Measurements from ENCODE around the gene MGMT. TPM values are rescaled to one million over a fixed set of nuclear protein-coding genes. Genes with fewer than 3 reads are reported as not detected.
A peak's percentile ranks its signal among the peaks of the same experiment; 100 is the strongest.

Gene MGMT
- total and polyA plus RNA-seq, 2 donors (not counting 1 experiment from before 2014, with no cell fraction given), result 1.9 to 29.1 TPM

- Histone ChIP-seq H3K4me1 (ENCODE audit: control insufficient read depth, extremely low read depth, insufficient read depth, low read length) (no peaks in the 10 kb centered on the region), H3K9me3 (ENCODE audit: control insufficient read depth, insufficient read depth, low read depth, low read length) (no peaks in the 10 kb centered on the region), H3K4me3 (replicated peaks in 1 of 4; ENCODE audit: control extremely low read depth in 1 of 4, insufficient read depth in 1 of 4, low read depth in 3 of 4, low read length in 4 of 4) (no peak overlapping the region), H3K9ac (ENCODE audit: insufficient read depth, low read length) (no peak overlapping the region), H3K79me2 (ENCODE audit: control insufficient read depth, insufficient read depth, low read length) (no peaks in the 10 kb centered on the region), H3K27ac (ENCODE audit: insufficient read depth, low read length) (no peak overlapping the region), H3K36me3 (ENCODE audit: control insufficient read depth, insufficient read depth, low read length) (no peaks in the 10 kb centered on the region), H3K4me2 (ENCODE audit: extremely low read depth, insufficient read depth, low read length) (no peak overlapping the region), H3K27me3 (ENCODE audit: control insufficient read depth, insufficient read depth, low read length) (no peaks in the 10 kb centered on the region), H2AFZ (ENCODE audit: low read length) (no peak overlapping the region), H4K20me1 (ENCODE audit: control insufficient read depth, extremely low read depth, insufficient read depth, low read length) (no peaks in the 10 kb centered on the region)
- DNase-seq (ENCODE audit: low read depth in 2 of 2), result no peak
- TF ChIP-seq, protein P1, sequence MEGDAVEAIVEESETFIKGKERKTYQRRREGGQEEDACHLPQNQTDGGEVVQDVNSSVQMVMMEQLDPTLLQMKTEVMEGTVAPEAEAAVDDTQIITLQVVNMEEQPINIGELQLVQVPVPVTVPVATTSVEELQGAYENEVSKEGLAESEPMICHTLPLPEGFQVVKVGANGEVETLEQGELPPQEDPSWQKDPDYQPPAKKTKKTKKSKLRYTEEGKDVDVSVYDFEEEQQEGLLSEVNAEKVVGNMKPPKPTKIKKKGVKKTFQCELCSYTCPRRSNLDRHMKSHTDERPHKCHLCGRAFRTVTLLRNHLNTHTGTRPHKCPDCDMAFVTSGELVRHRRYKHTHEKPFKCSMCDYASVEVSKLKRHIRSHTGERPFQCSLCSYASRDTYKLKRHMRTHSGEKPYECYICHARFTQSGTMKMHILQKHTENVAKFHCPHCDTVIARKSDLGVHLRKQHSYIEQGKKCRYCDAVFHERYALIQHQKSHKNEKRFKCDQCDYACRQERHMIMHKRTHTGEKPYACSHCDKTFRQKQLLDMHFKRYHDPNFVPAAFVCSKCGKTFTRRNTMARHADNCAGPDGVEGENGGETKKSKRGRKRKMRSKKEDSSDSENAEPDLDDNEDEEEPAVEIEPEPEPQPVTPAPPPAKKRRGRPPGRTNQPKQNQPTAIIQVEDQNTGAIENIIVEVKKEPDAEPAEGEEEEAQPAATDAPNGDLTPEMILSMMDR (conservative IDR thresholded peaks at IDR 0.05 in 1 of 2, IDR thresholded peaks at IDR 0.05 in 1 of 2; ENCODE audit: low read depth in 1 of 2, low read length in 2 of 2), result no peak
- no peak for TF ChIP-seq EZH2 (IDR thresholded peaks at IDR 0.05; ENCODE audit: low read length, missing control alignments)
Measured at GRCh38 chr10:129622291-129622690, 155.2 kb downstream of the MGMT start.

- H3K27ac ChIP-seq (ENCODE audit: insufficient read depth, low read length), result no peak overlapping the region
- no peaks in the 10 kb centered on the region for H4K20me1 ChIP-seq (ENCODE audit: control insufficient read depth, extremely low read depth, insufficient read depth, low read length)
- DNase-seq (ENCODE audit: low read depth in 2 of 2), result peak in 1 of 2 donors; percentile 69
- no peaks in the 10 kb centered on the region for H3K4me1 ChIP-seq (ENCODE audit: control insufficient read depth, extremely low read depth, insufficient read depth, low read length)
- no peaks in the 10 kb centered on the region for H3K79me2 ChIP-seq (ENCODE audit: control insufficient read depth, insufficient read depth, low read length)
- no peaks in the 10 kb centered on the region for H3K36me3 ChIP-seq (ENCODE audit: control insufficient read depth, insufficient read depth, low read length)
- TF ChIP-seq EZH2 (IDR thresholded peaks at IDR 0.05; ENCODE audit: low read length, missing control alignments), result no peak
- TF ChIP-seq, protein P1 (conservative IDR thresholded peaks at IDR 0.05 in 1 of 2, IDR thresholded peaks at IDR 0.05 in 1 of 2; ENCODE audit: low read depth in 1 of 2, low read length in 2 of 2), result no peak
- H3K9me3 ChIP-seq (ENCODE audit: control insufficient read depth, insufficient read depth, low read depth, low read length), result no peaks in the 10 kb centered on the region
- H3K4me3 ChIP-seq (replicated peaks in 1 of 4; ENCODE audit: control extremely low read depth in 1 of 4, insufficient read depth in 1 of 4, low read depth in 3 of 4, low read length in 4 of 4), result no peak overlapping the region
- H3K27me3 ChIP-seq (ENCODE audit: control insufficient read depth, insufficient read depth, low read length), result no peaks in the 10 kb centered on the region
- H3K4me2 ChIP-seq (ENCODE audit: extremely low read depth, insufficient read depth, low read length), result no peak overlapping the region
- H2AFZ ChIP-seq (ENCODE audit: low read length), result no peak overlapping the region
- H3K9ac ChIP-seq (ENCODE audit: insufficient read depth, low read length), result no peak overlapping the region
Measured at GRCh38 chr10:129622736-129623135, 155.7 kb downstream of the MGMT start.

GRCh38 chr10:129624526-129624925 is 157.5 kb downstream of the MGMT start:
- TF ChIP-seq, protein P1 (conservative IDR thresholded peaks at IDR 0.05 in 1 of 2, IDR thresholded peaks at IDR 0.05 in 1 of 2; ENCODE audit: low read depth in 1 of 2, low read length in 2 of 2), result no peak
- TF ChIP-seq EZH2 (IDR thresholded peaks at IDR 0.05; ENCODE audit: low read length, missing control alignments), result no peak
- H3K27ac ChIP-seq (ENCODE audit: insufficient read depth, low read length), result no peak overlapping the region
- H3K79me2 ChIP-seq (ENCODE audit: control insufficient read depth, insufficient read depth, low read length), result no peaks in the 10 kb centered on the region
- no peak overlapping the region for H3K4me2 ChIP-seq (ENCODE audit: extremely low read depth, insufficient read depth, low read length)
- H3K27me3 ChIP-seq (ENCODE audit: control insufficient read depth, insufficient read depth, low read length), result no peaks in the 10 kb centered on the region
- H3K9ac ChIP-seq (ENCODE audit: insufficient read depth, low read length), result no peak overlapping the region
- H3K4me3 ChIP-seq (replicated peaks in 1 of 4; ENCODE audit: control extremely low read depth in 1 of 4, insufficient read depth in 1 of 4, low read depth in 3 of 4, low read length in 4 of 4), result no peak overlapping the region
- DNase-seq (ENCODE audit: low read depth in 2 of 2), result no peak
- H4K20me1 ChIP-seq (ENCODE audit: control insufficient read depth, extremely low read depth, insufficient read depth, low read length), result no peaks in the 10 kb centered on the region
- no peak overlapping the region for H2AFZ ChIP-seq (ENCODE audit: low read length)
- no peaks in the 10 kb centered on the region for H3K4me1 ChIP-seq (ENCODE audit: control insufficient read depth, extremely low read depth, insufficient read depth, low read length)
- H3K36me3 ChIP-seq (ENCODE audit: control insufficient read depth, insufficient read depth, low read length), result no peaks in the 10 kb centered on the region
- H3K9me3 ChIP-seq (ENCODE audit: control insufficient read depth, insufficient read depth, low read depth, low read length), result no peaks in the 10 kb centered on the region

Data from fibroblast of lung (primary cell).